8988T (cell line): ENCODE results near the gene ATP2C1.
"Not testable (repeated sequence)": the region's sequence is repeated elsewhere in the genome, so short reads cannot be mapped to it uniquely, and the experiment has no call there.

Source experiments
- DNase-seq: peaks from one replicate; pipeline ENCODE4 v3.0.0; 2011

Gene ATP2C1

GRCh38 chr3:130893376-130894129, at the start of gene ATP2C1:
TSS of gene ATP2C1 (plus strand) at chr3:130894084. CDS start at chr3:130894770, 686 bp downstream.
- DNase-seq, result peak; percentile 65

GRCh38 chr3:130844462-130844861, 49.4 kb upstream of the ATP2C1 start:
- DNase-seq, result no peak

- DNase-seq, result no peak
Measured at GRCh38 chr3:130846181-130846580, 47.7 kb upstream of the ATP2C1 start.

GRCh38 chr3:130849091-130849552, 44.8 kb upstream of the ATP2C1 start:
- no peak for DNase-seq

GRCh38 chr3:130850044-130850797, 43.7 kb upstream of the ATP2C1 start:
- DNase-seq, result no peak

- DNase-seq, result no peak
Measured at GRCh38 chr3:130850843-130851242, 43.0 kb upstream of the ATP2C1 start.

- DNase-seq, result no peak
Measured at GRCh38 chr3:130851277-130851676, 42.6 kb upstream of the ATP2C1 start.

- no peak for DNase-seq
Measured at GRCh38 chr3:130853581-130853980, 40.3 kb upstream of the ATP2C1 start.

- no peak for DNase-seq
Measured at GRCh38 chr3:130854208-130854864, 39.5 kb upstream of the ATP2C1 start.

GRCh38 chr3:130857336-130858026, 36.4 kb upstream of the ATP2C1 start:
- no peak for DNase-seq

GRCh38 chr3:130862130-130862529, 31.8 kb upstream of the ATP2C1 start:
- DNase-seq, result not testable (repeated sequence)

- no peak for DNase-seq
Measured at GRCh38 chr3:130865489-130865888, 28.4 kb upstream of the ATP2C1 start.

- no peak for DNase-seq
Measured at GRCh38 chr3:130866327-130866726, 27.6 kb upstream of the ATP2C1 start.

- no peak for DNase-seq
Measured at GRCh38 chr3:130870423-130870822, 23.5 kb upstream of the ATP2C1 start.

GRCh38 chr3:130876594-130876993, 17.3 kb upstream of the ATP2C1 start:
- no peak for DNase-seq

GRCh38 chr3:130878464-130878863, 15.4 kb upstream of the ATP2C1 start:
- DNase-seq, result no peak

- DNase-seq, result no peak
Measured at GRCh38 chr3:130889416-130889946, 4.4 kb upstream of the ATP2C1 start.

GRCh38 chr3:130892759-130893375, 1.0 kb upstream of the ATP2C1 start:
- DNase-seq, result peak; percentile 36

GRCh38 chr3:130894130-130894985, 474 bp downstream of the ATP2C1 start:
- DNase-seq, result peak; percentile 11

GRCh38 chr3:130894986-130895280, 1.0 kb downstream of the ATP2C1 start:
- no peak for DNase-seq

GRCh38 chr3:130895690-130896488, 2.0 kb downstream of the ATP2C1 start:
- no peak for DNase-seq
